ENCODE results near the gene CCDC186. TPM values are rescaled to one million over a fixed set of nuclear protein-coding genes. Genes with fewer than 3 reads are reported as not detected.
"Not testable (repeated sequence)": the region's sequence is repeated elsewhere in the genome, so short reads cannot be mapped to it uniquely, and the experiment has no call there.

Gene CCDC186
- total RNA-seq, 1 donor from 2014 or later, result 24.3 TPM

GRCh38 chr10:114172776-114173602 is 1.0 kb downstream of the CCDC186 start:
- DNase-seq, result peak; percentile 28

DNA sequence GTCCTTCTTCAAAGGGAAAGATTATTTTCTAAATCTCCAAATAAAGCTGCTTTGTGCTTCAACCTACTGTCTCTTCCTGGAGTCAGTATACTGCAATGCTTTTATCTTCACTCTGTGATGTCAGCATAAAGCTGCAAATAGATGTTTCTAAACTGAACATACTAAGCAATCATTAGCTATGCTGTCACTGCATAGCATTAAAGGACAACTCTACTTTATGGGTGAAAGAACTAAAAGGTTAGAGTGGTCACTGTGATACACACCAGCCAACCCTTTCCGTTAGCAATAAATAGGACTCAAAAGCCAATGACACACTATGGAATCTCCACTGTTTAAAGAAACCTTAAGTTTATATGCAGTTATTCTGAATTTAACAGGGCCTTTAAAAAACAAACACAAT is 1.8 kb downstream of the CCDC186 start:
- peak; percentile 17 for DNase-seq

DNA sequence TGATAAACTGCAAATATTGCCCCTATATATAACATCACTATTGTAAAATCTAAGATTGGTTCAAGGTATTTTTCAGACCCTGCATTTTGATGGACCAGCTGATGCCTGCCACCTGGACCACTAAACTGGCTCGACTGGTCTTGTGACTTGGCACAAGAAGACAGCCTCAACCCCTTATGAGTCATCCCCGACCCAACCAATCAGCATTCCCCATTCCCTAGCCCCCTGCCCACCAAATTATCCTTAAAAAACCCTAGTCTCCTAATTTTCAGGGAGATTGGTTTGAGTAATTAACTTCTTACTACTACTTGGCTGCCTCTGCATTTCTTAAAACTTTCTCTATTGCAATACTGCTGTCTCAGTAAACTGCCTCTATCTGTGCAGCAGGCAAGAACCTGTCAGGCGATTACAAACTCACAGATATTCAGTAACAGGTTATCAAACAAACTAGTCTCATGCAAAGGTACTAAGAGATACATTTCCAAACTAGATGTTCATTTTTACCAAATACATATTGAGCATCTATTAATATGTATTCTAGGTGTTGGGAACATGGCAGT is 5.5 kb downstream of the CCDC186 start:
- no peak for DNase-seq

- DNase-seq, result no peak
Observed at GRCh38 chr10:114167985-114168384, 6.0 kb downstream of the CCDC186 start.

GRCh38 chr10:114166494-114166893 is 7.5 kb downstream of the CCDC186 start:
- DNase-seq, result no peak

DNA sequence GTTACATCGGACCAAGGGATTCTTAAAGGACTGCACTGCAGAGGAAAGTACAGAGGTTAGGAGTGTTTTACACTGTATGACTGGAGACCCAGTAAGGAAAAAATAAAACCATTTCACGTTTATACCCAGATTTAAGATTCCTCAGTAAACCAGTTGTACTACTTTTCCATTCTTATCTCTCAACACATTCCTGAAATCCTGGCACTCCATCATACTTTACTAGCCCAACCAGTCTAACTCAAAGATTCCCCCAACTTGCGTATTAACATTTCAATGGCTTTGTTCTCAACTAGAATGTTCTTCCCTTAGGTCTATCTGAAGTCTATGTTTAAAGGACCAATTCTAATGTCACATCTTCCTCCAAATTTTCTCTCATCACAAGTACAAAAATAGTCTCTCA is 8.0 kb downstream of the CCDC186 start:
- DNase-seq, result no peak

GRCh38 chr10:114163062-114163461 is 10.9 kb downstream of the CCDC186 start:
- no peak for DNase-seq

DNA sequence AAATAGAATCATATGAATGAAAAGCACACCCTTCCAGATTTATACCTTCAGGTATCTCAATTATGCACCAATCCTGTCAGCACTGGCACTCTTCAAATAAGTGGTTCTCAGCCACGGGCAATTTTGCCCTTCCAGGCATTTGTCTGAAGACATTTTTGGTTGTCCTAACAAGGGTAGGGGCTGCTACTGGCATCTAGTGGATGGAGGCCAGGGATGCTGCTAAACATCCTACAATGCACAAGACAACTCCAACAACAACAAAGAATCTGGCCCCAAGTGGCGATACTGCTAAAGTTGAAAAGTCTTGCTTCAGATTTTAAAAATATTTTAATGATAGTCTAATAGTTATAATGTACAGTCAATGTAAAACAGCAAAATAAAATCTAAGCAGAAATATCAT is 16.1 kb downstream of the CCDC186 start:
- no peak for DNase-seq

GRCh38 chr10:114151892-114152291 is 22.1 kb downstream of the CCDC186 start:
- no peak for DNase-seq

GRCh38 chr10:114151486-114151885 is 22.5 kb downstream of the CCDC186 start:
- peak; percentile 84 for DNase-seq

- DNase-seq, result not testable (repeated sequence)
Observed at GRCh38 chr10:114149476-114149875, 24.5 kb downstream of the CCDC186 start.

DNA sequence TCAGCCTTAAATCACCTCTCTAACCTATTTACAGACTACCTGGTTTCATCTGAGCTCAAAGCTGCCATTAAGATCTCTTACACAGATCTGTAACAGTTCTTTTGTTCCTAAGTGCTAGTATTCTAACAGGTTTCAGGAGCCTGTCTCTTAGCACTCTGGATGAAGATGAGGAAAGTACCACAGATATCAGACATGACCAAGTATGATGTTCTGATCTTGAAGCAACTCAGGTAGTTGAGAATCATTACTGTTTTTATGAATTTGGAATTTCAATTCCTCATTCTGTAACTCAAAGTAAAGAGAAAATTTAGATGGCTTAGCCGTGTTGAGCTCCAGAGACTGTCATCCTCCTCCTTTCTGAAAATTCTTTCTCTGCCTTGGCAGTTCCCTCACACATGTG is 30.8 kb downstream of the CCDC186 start:
- no peak for DNase-seq

GRCh38 chr10:114142018-114142417 is 32.0 kb downstream of the CCDC186 start:
- DNase-seq, result no peak

- not testable (repeated sequence) for DNase-seq
Observed at GRCh38 chr10:114140827-114141226, 33.2 kb downstream of the CCDC186 start.

- DNase-seq, result no peak
Observed at GRCh38 chr10:114140036-114140435, 34.0 kb downstream of the CCDC186 start.

DNA sequence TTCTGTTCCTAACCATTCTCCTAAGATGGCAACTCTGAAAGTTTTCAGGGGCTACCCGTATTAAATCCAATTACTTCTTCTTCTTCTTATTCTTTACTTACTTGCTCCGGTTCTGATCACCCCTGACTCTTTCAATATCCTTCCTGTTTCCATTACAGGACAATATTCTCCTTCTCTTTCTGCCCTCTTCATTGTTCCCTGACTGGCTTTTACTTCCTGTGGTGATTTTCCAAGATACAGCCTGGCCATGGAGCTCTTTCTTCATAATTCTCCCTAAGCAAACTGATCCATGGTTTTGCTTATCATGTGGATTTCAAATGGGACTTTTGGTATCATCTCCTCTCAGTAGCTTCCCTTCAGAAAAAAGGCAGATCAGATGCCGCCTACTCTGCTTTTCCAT is 35.4 kb downstream of the CCDC186 start:
- peak; percentile 55 for DNase-seq

- no peak for DNase-seq
Observed at GRCh38 chr10:114135476-114135875, 38.5 kb downstream of the CCDC186 start.

- DNase-seq, result no peak
Observed at GRCh38 chr10:114131094-114131493, 42.9 kb downstream of the CCDC186 start.

- DNase-seq, result no peak
Observed at GRCh38 chr10:114121031-114121430, 53.0 kb downstream of the CCDC186 start.

DNA sequence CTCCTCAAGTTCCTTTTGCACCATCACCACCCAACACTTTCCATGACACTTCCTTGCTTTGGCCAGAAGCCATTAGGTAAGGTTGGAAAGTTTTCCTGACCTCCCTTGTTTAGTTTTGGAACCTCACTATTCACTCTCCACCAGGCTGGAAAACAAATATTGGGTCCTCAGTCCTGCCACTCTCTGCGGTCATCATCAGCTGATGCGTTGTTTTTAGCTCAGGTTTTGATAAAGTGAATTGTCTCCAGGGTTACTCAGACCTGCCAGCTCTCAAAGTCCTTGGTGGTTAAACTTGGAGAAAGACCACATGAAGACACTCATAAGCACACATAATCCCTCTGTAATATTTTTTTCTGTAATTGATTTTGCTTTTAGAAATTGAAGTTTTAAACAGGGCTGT is 55.5 kb downstream of the CCDC186 start:
- DNase-seq, result no peak

GRCh38 chr10:114117728-114118127 is 56.3 kb downstream of the CCDC186 start:
- DNase-seq, result no peak

DNA sequence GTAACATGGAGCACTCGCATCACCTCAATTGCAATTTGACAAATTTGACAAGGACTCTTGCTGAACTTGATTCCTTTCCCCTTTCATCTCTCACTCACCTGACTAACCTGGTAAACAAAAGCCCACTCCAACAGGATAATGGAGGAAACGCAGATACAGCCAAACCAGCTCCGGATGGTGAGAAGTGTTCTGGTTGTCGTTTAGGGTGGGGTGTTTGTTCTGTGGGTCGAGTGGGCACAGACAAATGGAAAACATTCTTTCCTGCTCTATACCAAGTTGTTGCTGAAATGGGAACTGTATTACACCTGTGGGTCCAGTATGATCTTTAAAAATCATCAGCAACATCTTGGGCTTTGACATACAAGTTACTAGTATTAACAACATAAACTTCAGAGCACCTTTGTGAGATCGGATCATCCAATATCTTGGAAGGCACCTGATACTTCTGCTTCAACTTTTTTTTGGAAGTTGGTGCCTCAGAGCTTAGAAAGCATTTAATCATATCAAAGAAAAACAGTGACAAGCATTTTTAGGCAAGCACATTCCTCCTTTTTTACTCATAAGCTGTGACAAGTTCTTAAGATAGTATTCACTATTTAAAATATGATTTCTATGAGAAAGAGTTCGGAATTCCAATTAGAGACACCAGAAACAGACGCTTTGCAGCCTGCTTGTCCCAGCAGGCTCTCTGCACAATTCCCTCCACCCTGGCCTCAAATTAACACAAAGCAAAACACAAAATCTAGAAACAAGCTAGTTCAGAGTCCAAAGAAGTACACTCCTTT is 58.1 kb downstream of the CCDC186 start:
- DNase-seq, result no peak

GRCh38 chr10:114110174-114110972 is 63.6 kb downstream of the CCDC186 start:
- DNase-seq, result peak; percentile 32
